HPDE6-E6E7 (cell line): Measurements from ENCODE around the gene NR2F1.

Experiments
- DNase-seq: peaks from one replicate; pipeline ENCODE4 v3.0.0; 2011; ENCODE audit warnings: missing footprints; ENCODE audit errors: extremely low spot score

The NR2F1 gene

GRCh38 chr5:93577854-93578812 is 4.9 kb upstream of the NR2F1 start:
- no peak for DNase-seq

GRCh38 chr5:93578813-93579691 is 4.0 kb upstream of the NR2F1 start:
- DNase-seq = no peak

- DNase-seq = no peak
Observed at GRCh38 chr5:93579692-93580062, 3.3 kb upstream of the NR2F1 start.

GRCh38 chr5:93580063-93580926 is 2.7 kb upstream of the NR2F1 start:
- DNase-seq = no peak

- DNase-seq = no peak
Observed at GRCh38 chr5:93580927-93581445, 2.0 kb upstream of the NR2F1 start, which contains the start of gene NR2F1-AS1. Gene NR2F1-AS1 (minus strand): TSS chr5:93581219.

- DNase-seq = no peak
Observed at GRCh38 chr5:93582167-93582462, 907 bp upstream of the NR2F1 start.

GRCh38 chr5:93583439-93583767 is 381 bp downstream of the NR2F1 start:
- no peak for DNase-seq

GRCh38 chr5:93583768-93584595 is 960 bp downstream of the NR2F1 start:
- no peak for DNase-seq

GRCh38 chr5:93584596-93585040 is 1.6 kb downstream of the NR2F1 start:
- no peak for DNase-seq

GRCh38 chr5:93585041-93585766 is 2.2 kb downstream of the NR2F1 start:
- DNase-seq = no peak

GRCh38 chr5:93585767-93586385 is 2.9 kb downstream of the NR2F1 start:
- no peak for DNase-seq

- no peak for DNase-seq
Observed at GRCh38 chr5:93586736-93587596, 3.9 kb downstream of the NR2F1 start.

- DNase-seq = no peak
Observed at GRCh38 chr5:93587597-93588351, 4.8 kb downstream of the NR2F1 start.

- no peak for DNase-seq
Observed at GRCh38 chr5:93588352-93589151, 5.5 kb downstream of the NR2F1 start.

- no peak for DNase-seq
Observed at GRCh38 chr5:93589152-93589828, 6.3 kb downstream of the NR2F1 start.

GRCh38 chr5:93589829-93590215 is 6.8 kb downstream of the NR2F1 start:
- DNase-seq = no peak
